ENCODE data around the gene CLEC4F.

The CLEC4F gene, protein sequence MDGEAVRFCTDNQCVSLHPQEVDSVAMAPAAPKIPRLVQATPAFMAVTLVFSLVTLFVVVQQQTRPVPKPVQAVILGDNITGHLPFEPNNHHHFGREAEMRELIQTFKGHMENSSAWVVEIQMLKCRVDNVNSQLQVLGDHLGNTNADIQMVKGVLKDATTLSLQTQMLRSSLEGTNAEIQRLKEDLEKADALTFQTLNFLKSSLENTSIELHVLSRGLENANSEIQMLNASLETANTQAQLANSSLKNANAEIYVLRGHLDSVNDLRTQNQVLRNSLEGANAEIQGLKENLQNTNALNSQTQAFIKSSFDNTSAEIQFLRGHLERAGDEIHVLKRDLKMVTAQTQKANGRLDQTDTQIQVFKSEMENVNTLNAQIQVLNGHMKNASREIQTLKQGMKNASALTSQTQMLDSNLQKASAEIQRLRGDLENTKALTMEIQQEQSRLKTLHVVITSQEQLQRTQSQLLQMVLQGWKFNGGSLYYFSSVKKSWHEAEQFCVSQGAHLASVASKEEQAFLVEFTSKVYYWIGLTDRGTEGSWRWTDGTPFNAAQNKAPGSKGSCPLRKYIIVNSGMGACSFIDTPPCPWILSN

DNA sequence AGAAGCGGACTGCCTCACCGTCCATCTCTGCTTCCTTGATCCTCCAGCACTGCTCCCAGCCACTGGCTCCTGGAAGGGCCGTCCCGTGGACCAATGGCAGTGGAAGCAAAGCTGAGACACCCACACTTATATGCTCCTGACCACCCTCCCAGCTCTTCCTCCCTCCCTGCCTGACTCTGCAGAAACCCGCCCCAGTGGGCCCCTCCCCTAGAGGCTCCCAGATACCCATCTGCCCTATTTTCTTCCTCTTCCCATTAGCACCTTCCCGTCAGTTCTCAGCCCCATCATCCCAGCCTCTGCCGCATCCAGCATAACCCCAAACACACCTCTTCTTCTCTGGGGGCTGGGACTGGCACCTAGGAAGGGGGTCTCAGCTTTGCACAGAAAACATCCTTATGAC, at the start of gene CLEC4F:
TSS of gene CLEC4F (minus strand) at position 101 of the 400 bp plus-strand sequence. CDS start at position 25, 76 bp downstream.
- no peak for DNase-seq (ENCODE audit: low read depth, low spot score)

DNA sequence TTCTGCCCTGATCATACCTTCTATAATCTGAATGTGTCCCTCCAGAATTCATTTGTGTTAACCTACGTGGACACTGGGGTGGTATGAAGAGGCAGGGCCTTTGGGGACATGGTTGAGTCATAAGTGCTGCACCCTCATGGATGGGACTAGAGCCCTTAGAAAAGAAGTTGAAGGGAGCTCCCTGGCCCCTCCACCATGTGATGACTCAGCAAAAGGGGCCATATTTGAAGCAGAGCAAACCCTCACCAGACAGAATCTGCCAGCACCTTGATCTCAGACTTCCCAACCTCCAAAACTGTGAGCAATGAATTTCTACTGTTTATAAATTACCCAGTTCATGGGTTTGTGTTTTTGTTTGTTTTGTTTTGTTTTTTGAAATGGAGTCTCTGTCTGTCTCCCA, 48.6 kb upstream of the CLEC4F start:
- DNase-seq (ENCODE audit: low read depth, low spot score), result no peak

DNA sequence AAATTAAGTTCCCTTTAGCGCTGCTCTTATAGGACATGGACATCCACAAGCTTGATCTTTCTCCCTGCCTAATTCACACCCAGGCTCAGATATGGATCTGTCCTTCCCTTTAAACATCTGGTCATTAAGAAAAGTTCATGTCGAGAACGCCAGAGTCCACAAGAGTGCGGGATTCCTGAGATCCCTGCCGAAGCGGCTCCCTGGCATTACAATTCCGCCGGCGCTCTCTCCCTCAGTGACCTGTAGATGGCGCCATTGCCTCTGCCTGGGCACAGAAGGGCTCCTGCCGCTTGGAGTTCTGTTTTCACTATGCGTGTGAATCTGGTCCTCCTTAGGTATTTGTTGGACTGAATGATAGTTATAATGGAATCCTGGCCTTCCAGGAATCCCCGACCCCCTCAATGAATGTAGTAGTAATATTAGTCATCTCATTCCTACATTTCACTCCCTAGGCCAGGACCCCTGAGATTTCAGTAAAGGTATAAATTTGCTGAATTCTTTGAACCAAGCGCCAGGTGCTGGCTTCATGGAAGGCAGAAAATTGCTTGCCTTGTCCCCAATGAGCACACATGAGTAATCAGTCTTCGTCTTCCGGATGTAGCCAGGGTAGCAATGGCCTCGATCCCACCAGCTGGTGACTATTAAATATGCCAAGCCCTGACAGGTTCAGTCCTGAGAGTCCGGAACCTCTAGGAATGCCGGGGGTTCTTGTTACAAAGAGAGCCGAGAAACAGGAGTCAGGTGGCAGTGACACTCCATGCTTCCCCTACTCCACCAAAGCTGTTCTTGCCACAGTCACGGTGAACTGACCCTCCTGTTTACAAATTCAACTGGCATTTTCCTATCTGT, 41.6 kb upstream of the CLEC4F start:
- no peak for DNase-seq (ENCODE audit: low read depth, low spot score)

DNA sequence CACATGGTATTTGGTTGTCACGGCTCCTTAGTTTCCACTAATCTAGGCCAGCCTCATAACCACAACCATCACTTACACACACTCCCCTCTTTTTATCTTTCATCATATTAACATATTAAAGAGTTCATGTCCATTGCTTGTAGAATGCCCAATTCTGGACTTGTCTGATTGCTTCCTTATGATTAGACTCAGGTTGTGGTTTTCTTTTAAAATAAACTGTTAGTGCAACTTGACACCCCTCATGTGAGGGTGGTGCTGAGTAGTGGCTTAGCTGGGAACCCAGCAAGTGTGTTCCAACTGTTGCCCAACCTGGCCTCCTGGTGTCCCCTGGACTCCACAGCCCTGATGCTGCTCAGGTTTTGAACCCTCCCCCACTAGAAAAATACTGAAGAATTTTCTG, 35.3 kb upstream of the CLEC4F start:
- no peak for DNase-seq (ENCODE audit: low read depth, low spot score)

DNA sequence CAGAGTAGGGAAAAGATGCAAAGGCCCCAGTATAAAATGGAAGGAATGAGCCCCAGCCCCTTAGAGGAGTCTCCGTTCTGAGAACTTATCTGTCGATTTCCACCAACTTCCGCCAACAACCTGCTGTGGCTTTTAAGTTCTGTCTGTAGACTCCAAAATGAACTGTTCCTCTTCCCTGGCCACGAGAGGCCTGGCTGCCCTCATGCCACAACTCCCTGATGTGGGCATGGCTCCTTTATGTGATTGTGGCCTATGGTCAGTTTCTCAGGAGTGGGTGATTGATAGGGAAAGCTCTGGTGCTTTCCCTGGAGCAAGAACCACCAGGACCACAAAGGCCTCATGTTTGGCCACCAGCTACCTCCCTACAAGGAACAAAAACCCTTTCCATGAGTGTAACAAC, 34.0 kb upstream of the CLEC4F start:
- no peak for DNase-seq (ENCODE audit: low read depth, low spot score)

DNA sequence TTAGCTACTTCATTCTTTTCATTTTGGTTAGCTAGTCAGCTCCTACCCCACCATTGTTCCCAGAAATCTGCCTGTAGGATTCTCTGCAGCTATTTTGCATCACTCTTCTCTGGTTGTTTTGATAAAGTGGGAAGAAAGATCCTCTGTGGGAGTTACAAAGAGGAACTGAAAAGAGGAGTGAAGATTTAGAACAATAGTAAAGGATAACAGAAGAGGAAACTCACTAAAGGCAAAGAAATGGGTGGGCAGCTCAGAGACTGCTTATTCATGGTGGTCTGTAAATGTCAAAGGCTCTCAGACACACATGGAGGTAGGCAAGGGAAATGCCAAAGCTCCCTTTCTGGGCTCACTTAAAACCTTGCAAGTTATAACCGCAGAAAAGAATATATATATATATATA, 32.4 kb upstream of the CLEC4F start:
- no peak for DNase-seq (ENCODE audit: low read depth, low spot score)

DNA sequence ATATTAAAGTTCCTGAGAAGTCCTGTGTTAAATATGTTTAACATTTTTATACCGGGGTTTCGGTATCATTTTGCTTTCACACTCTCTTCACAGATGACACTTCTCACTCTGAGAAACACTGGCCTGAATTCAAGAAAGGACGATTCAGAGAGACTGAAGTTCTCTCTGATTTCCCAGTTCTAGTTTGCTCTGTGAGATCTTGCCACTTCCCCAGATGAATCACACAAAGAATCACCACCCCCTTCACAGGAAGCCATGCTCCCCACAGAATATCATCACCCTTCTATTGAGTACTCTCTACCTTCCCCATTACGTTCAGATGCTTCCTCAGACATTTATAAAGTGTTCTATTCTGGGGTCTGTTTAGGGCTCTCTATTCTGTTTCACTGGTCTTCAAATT, 31.3 kb upstream of the CLEC4F start:
- no peak for DNase-seq (ENCODE audit: low read depth, low spot score)

DNA sequence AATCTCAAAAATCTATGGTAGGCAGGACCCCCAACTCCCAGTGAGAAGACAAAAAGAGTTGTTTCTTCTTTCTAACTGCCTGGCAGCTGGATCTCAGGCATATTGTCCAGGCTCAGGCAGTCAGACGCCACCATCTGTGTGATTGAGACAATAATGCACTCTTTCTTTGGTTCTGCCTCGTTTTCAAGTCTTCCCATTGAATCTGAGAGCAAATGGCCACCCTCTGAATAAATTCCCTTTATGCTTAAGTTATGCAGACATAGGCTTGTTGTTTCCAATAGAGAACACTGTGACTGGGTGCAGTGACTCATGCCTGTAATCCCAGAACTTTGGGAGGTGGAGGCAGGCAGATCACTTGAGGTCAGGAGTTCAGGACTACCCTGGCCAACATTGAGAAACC, 30.5 kb upstream of the CLEC4F start:
- no peak for DNase-seq (ENCODE audit: low read depth, low spot score)

DNA sequence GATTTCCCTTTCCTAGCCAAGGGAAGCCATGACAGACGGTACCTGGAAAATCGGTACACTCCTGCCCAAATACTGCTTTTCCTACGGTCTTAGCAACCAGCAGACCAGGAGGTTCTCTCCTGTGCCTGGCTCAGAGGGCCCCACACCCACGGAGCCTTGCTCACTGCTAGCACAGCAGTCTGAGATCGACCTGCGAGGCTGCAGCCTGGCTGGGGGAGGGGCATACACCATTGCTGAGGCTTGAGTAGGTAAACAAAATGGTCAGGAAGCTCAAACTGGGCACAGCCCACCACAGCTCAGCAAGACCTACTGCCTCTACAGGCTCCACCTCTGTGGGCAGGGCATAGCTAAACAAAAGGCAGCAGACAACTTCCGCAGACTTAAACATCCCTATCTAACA, 22.0 kb upstream of the CLEC4F start:
- DNase-seq (ENCODE audit: low read depth, low spot score), result no peak

DNA sequence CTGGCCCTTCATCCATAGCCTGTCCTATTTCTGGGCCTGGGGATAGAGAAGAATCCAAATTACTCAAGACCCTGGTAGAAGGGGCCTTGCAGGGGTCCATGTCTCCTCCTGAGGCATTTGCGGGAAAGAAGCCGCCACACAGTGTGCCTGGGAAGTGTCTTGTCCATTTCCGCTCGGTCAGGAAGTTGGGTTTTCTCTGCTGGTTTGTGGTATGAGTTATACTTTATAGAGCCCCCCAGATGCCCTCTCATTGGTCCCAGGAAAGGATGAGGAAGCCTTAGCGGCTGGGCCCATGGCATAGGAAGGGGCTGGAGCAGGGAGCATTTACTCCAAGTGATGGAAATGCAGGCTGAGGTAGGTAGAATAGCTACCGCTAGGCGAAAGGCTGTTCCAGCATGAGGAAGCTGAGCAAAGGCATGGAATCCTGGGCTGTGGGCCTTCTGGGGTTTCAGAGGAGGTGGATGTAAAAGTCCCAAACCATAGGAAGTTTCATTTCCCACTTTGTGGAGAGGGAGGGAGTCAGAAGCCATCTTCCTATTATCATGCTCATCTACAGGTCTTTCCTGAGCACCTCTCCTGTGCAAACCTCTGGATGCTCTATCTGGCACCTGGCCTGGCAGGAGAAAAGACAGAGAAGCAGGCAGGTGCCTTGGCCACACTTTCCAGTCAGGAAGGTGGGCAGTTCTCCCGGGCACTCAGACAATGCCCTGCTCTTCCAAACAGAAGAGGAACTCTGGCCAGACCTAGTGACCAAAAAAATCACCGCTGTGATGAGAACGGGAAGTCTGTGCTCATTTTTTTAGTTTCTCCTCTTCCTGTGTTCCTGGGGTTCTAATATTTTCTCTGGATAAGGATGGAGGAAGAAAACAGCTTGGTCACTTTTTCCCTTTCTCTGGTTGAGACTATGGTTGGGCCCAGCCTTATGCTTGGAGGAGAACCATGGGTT, 17.9 kb upstream of the CLEC4F start:
- DNase-seq (ENCODE audit: low read depth, low spot score), result no peak

DNA sequence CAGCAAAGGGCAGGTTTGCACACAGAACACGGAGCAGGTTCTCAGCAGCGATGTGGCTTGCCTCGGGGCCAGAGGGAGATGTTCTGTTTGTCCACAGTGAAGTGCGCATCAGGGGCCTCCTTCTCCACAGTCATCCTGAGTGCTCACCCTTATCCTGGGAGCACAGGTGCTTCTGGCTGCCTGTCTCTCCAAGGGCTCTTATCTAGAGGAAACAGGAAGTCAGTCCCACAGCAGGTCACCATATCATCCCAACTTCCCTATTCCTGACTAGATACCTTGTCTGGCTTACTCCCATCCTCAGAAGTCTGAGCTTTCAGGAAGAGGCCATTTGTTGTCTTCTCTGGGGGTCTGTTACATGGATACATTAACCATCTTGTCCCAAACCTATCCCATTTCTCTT, 15.2 kb upstream of the CLEC4F start, which contains the start of gene CD207:
TSS of gene CD207 (minus strand) at position 174 of the 400 bp plus-strand sequence. CDS start at position 134, 40 bp downstream.
- DNase-seq (ENCODE audit: low read depth, low spot score), result no peak

DNA sequence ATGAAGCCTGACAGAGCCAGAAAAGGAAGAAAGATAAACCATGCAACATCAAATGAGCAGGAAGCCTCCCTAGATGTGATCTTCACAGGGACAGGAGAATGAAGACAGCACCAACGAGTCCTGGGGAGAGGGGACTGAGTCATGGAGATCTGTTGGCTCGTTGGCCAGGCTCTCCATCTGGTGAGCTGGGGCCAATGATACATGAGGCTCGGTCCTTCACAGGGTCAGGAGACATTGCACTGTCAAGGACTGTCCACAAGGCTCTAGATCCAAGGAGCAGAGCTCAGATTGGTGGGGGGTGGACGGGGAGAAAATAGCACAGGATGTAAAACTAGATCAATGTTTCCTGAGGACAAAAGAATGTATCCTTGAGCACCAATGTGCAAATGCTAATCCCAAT, 14.5 kb upstream of the CLEC4F start:
- no peak for DNase-seq (ENCODE audit: low read depth, low spot score)

DNA sequence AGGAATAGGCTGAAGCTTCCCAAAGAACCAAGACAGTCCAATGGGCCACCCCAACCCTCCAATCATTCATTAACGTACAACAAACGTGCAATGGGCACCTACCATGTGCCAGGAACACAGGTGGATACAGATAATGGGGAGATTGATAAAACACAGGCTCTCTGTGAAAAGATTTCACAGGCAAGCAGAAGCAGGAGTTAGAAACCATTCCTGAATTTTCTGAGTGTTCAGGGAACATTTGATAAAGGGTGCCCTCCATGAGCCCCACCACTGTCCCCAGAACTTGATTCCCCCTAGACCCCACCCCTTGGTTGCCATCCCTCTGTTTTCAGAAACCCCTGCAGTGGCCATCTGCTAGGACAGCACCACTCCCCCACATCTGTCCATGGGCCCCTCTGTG, 13.7 kb upstream of the CLEC4F start:
- no peak for DNase-seq (ENCODE audit: low read depth, low spot score)

DNA sequence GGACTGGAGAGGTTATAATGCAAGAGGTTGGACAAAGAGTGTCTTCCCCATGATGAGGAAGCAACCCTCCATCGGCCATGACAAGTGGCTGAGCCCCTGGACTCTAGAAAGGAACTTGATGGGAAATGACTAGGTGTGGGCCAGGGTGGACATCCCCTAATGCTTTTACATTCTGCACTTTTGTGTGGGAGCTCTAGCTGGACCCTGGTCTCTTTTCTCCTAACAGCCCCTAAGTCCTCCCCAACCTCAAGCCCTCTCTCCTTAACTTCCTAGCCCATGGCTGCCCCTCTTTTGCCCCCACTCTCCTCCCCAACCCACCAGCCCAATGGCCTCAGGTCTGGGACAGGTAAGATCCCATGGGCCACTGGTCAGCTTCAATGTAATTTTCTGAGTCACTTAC, 12.8 kb upstream of the CLEC4F start:
- no peak for DNase-seq (ENCODE audit: low read depth, low spot score)

DNA sequence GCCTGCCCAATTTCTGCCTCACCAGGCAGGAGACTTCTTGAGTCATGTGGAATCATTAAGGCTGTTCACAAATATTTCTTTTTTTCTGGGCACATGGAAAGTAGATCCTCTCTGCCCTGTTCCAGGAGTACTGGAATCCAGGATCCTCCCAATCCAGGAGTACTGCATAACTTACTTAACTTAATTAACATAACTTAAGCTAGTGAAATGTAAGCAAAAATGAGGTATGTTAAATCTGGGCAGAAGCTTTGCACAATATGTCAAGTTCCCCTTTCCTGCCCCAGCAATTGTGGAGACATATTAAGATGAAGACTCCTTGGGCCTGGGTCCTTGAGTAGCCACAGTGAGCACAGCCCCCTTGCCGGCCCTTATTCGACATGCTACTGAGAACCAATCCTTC, 12.0 kb upstream of the CLEC4F start:
- DNase-seq (ENCODE audit: low read depth, low spot score), result no peak

DNA sequence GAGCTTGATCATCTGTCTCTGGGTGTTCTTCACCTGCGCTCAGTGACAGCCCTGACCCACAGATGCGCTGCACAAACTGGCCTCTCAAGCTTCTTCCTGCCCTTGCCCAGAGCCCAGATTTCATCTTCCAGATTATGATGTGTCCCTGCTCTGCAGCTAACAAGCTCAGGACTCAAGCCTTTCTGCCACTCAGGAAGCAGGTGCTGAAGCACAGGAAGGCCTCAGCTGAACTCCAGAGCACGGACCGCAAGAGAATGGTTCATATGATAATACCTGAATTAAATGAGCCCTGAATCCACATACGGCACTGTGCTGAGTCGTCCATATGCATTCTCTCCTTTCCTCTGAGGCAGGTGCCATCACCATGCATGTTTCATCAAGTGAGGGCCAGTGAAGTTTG, 11.5 kb upstream of the CLEC4F start:
- DNase-seq (ENCODE audit: low read depth, low spot score), result no peak

DNA sequence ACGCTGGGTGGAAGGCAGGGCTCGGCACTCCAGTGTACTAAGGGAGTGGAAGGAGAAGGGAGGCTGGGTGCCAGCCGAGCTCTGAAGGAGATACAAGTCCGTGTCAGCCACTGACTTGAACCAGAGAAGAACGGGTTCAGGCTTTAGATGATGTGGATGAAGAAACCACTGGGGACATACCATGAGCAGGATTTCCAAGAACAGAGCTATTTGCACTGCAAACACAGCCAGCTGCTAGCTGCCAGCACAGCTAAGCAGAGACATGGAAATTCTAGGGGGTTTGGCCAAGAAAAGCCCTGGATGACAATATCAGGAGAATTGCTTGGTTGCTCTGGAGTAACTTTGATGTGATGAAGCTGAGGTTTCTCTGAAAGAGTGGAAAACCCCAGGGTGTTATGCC, 10.0 kb upstream of the CLEC4F start:
- no peak for DNase-seq (ENCODE audit: low read depth, low spot score)

DNA sequence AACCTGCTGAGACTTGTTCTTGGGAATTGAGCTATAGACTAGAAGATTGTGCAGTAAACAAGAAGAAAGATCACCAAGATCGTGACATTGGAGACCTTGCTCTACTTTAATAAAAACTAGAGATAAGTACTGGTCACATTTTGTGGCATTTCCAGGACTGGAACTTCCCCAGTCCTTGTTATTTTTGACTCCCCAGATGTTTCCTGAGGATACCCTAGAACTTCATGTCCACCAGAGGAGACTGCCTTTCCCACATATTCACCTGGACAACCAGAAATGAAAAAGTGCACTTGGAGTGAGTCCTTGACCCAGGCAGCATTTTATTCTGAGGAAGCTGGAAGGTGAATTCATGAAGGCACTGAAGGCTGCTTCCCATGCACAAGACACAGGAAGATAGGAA, 9.5 kb upstream of the CLEC4F start:
- DNase-seq (ENCODE audit: low read depth, low spot score), result no peak

DNA sequence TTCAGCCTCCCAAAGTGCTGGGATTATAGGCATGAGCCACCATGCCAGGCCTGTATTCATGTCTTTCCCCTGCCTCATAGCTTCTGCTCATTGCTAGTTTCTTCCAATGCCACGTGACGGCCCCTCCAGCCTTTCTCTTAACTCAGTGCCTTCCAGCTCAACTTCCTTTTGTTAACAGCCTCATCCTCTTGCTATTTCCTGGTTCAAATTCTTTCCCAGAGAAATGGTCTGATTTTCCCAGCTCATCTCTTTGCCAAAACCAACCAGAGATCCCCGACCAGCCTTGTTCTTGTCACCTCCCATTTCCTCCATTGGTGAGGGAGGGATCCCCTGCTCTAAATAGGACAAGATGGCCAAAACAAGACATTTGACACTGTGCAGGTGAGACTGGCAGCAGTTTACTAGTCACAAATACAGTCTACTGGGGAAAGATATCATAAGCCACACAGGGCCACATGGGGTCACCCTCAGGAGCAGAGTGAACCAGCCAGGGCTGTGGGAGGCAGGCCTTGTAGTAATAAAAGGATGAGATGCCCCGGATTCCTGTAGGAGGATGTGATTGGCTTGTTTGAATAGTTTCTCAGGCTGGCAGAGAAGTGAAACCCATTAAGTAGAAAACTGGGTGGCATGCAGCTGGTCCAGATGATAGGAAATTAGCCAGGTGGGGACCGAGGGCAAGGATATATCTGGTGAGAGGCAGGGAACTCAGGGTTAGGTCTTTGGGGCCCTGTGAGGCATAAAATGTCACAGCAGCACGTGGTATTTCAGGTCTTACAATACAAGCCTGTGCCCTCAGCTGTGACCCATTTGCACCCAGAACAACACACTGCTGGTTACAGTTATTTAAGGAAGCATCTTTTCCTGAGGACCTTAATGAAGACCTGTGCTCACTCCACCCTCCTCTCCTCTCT, 8.8 kb upstream of the CLEC4F start:
- DNase-seq (ENCODE audit: low read depth, low spot score), result no peak

DNA sequence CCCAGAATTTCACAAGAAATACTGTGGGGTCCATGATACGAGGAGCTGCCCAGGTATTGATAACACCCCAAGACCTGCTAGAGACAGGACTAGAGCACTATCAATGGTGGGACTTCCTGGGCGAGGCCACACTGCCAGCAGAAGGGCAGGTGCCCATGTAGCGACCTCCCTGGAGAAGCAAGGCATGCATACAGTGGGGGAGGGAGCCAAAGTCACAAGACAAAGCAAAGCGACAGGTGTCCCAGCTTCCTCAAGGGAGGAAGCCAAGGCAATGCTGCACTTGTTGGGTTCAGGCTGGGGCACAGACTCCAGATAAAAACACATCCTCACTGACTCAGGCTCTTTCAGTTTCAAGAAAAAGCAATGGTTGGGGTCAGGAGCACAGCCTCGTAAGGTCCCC, 7.7 kb upstream of the CLEC4F start:
- DNase-seq (ENCODE audit: low read depth, low spot score), result no peak

All from iPS DF 19.7 (cell line).